Mesenchymal stem cell (in vitro differentiated cells and primary cell): ENCODE results near the gene SMIM20.

ENCODE experiments used
- DNase-seq: peaks from one replicate; pipeline ENCODE4 v3.0.0-alpha.2; 2013
- H2AFZ ChIP-seq: one replicate; pipeline ENCODE4 v1.6.1; 2013; ENCODE audit warnings: low read depth, mild to moderate bottlenecking, control low read depth, inconsistent platforms, low read length, moderate library complexity
- H2AK5ac ChIP-seq: 2 replicates; pipeline ENCODE4 v1.6.1; 2013; ENCODE audit warnings: low read length, moderate library complexity, mild to moderate bottlenecking, inconsistent platforms; ENCODE audit not compliant: severe bottlenecking
- H2BK120ac ChIP-seq: one replicate; pipeline ENCODE4 v1.6.1; 2013; ENCODE audit warnings: low read depth, mild to moderate bottlenecking, inconsistent platforms, low read length, moderate library complexity
- H2BK12ac ChIP-seq, 2 experiments: one replicate each; pipeline ENCODE4 v1.6.1; 2013; ENCODE audit warnings: inconsistent platforms in 2 of 2, low read length in 2 of 2, mild to moderate bottlenecking in 2 of 2, moderate library complexity in 2 of 2, control low read depth in 1 of 2
- H2BK15ac ChIP-seq: one replicate; pipeline ENCODE4 v1.6.1; 2013; ENCODE audit warnings: mild to moderate bottlenecking, low read depth, inconsistent platforms; ENCODE audit not compliant: poor library complexity, severe bottlenecking
- H2BK5ac ChIP-seq: 2 replicates; pipeline ENCODE4 v1.6.1; 2013; ENCODE audit warnings: low read depth, mild to moderate bottlenecking, low read length, control low read depth, inconsistent platforms; ENCODE audit not compliant: poor library complexity, severe bottlenecking
- H3K14ac ChIP-seq, 2 experiments: one replicate each; pipeline ENCODE4 v1.6.1; 2013; ENCODE audit warnings: inconsistent platforms in 2 of 2, low read length in 2 of 2, control low read depth in 1 of 2, mild to moderate bottlenecking in 1 of 2, moderate library complexity in 1 of 2
- H3K18ac ChIP-seq, 2 experiments: one replicate each; pipeline ENCODE4 v1.6.1; 2013; ENCODE audit warnings: inconsistent platforms in 2 of 2, low read length in 2 of 2, control low read depth in 1 of 2, low read depth in 1 of 2, mild to moderate bottlenecking in 1 of 2
- H3K23ac ChIP-seq, 2 experiments: one replicate each; pipeline ENCODE4 v1.6.1; 2013; ENCODE audit warnings: inconsistent platforms in 2 of 2, low read length in 2 of 2, mild to moderate bottlenecking in 2 of 2, moderate library complexity in 2 of 2, control low read depth in 1 of 2
- H3K27ac ChIP-seq: 2 replicates; pipeline ENCODE4 v1.5.1; 2013; ENCODE audit warnings: mild to moderate bottlenecking, moderate library complexity, low read length, control low read depth, inconsistent platforms; ENCODE audit not compliant: poor library complexity, severe bottlenecking
- H3K27me3 ChIP-seq, 2 experiments: 2 replicates each; pipeline versions ENCODE4 v1.6.1 to v1.7.0; 2013; ENCODE audit warnings: low read length in 2 of 2, mild to moderate bottlenecking in 2 of 2, moderate library complexity in 2 of 2, control low read depth in 1 of 2, inconsistent platforms in 1 of 2; ENCODE audit not compliant: control insufficient read depth in 1 of 2, insufficient read depth in 1 of 2
- H3K36me3 ChIP-seq, 2 experiments: 2 replicates each; pipeline versions ENCODE4 v1.6.1 to v1.7.0; 2013; ENCODE audit warnings: low read length in 2 of 2, control low read depth in 1 of 2, inconsistent platforms in 1 of 2, low read depth in 1 of 2, mild to moderate bottlenecking in 1 of 2; ENCODE audit not compliant: insufficient read depth in 2 of 2, control insufficient read depth in 1 of 2
- H3K4ac ChIP-seq, 2 experiments: one replicate each; pipeline ENCODE4 v1.6.1; 2013; ENCODE audit warnings: inconsistent platforms in 2 of 2, low read length in 2 of 2, mild to moderate bottlenecking in 2 of 2, moderate library complexity in 2 of 2, control low read depth in 1 of 2, low read depth in 1 of 2
- H3K4me1 ChIP-seq: 2 replicates; pipeline ENCODE4 v1.6.1; 2013; ENCODE audit warnings: low read depth, low read length, control low read depth; ENCODE audit not compliant: control insufficient read depth, insufficient read depth
- H3K4me2 ChIP-seq: 2 replicates; pipeline ENCODE4 v1.6.1; 2013; ENCODE audit warnings: low read length, mild to moderate bottlenecking, inconsistent platforms; ENCODE audit not compliant: poor library complexity, severe bottlenecking
- H3K4me3 ChIP-seq, 2 experiments: 2 replicates each; pipeline versions ENCODE4 v1.5.1 to v1.7.0; 2013; ENCODE audit warnings: low read length in 2 of 2, mild to moderate bottlenecking in 2 of 2, control low read depth in 1 of 2, low read depth in 1 of 2; ENCODE audit not compliant: insufficient read depth in 1 of 2
- H3K79me1 ChIP-seq: replicated peaks from 2 replicates; pipeline ENCODE4 v1.6.1; 2013; ENCODE audit warnings: mild to moderate bottlenecking, control low read depth, low read length, inconsistent platforms; ENCODE audit not compliant: poor library complexity, severe bottlenecking
- H3K9ac ChIP-seq: 2 replicates; pipeline ENCODE4 v1.7.0; 2013; ENCODE audit warnings: mild to moderate bottlenecking, low read length, moderate library complexity
- H3K9me3 ChIP-seq: 2 replicates; pipeline ENCODE4 v1.7.0; 2013; ENCODE audit warnings: mild to moderate bottlenecking, low read length; ENCODE audit not compliant: control insufficient read depth
- H4K8ac ChIP-seq: one replicate; pipeline ENCODE4 v1.6.1; 2013; ENCODE audit warnings: inconsistent platforms, mild to moderate bottlenecking, low read length, moderate library complexity
- H4K91ac ChIP-seq: one replicate; pipeline ENCODE4 v1.6.1; 2013; ENCODE audit warnings: mild to moderate bottlenecking, low read length, inconsistent platforms
- WGBS: methylation state at CpG from one replicate; pipeline ENCODE4 v1.1.7; 2013; ENCODE audit warnings: mixed read lengths; 5-methylcytosine and 5-hydroxymethylcytosine counted together

SMIM20 gene

GRCh38 chr4:25926462-25926861 lies 12.4 kb downstream of the SMIM20 start:
- H3K79me1 ChIP-seq: peaks cover 19% of the 10 kb centered on the region
- no peaks in the 10 kb centered on the region for H3K9me3 ChIP-seq
- H3K14ac ChIP-seq: no peak overlapping the region
- H2BK15ac ChIP-seq: no peak overlapping the region
- no peak overlapping the region for H4K91ac ChIP-seq
- no peak overlapping the region for H4K8ac ChIP-seq
- no peak overlapping the region for H2BK12ac ChIP-seq
- H3K23ac ChIP-seq: no peak overlapping the region
- H2AK5ac ChIP-seq: no peak overlapping the region
- no peak overlapping the region for H3K4me3 ChIP-seq
- no peaks in the 10 kb centered on the region for H3K4me1 ChIP-seq
- H3K27ac ChIP-seq: no peak overlapping the region
- DNase-seq: no peak
- no peak overlapping the region for H2BK5ac ChIP-seq
- no peak overlapping the region for H3K4me2 ChIP-seq
- H3K36me3 ChIP-seq: peaks cover 7 to 10% of the 10 kb centered on the region in 2 experiments
- H3K27me3 ChIP-seq: no peaks in the 10 kb centered on the region
- WGBS: 83% methylated on average over 2 of the region's 2 CpGs
- no peak overlapping the region for H2BK120ac ChIP-seq
- H3K9ac ChIP-seq: no peak overlapping the region
- no peak overlapping the region for H2AFZ ChIP-seq
- no peak overlapping the region for H3K18ac ChIP-seq
- no peak overlapping the region for H3K4ac ChIP-seq

- H3K79me1 ChIP-seq: peaks cover 16% of the 10 kb centered on the region
- no peak overlapping the region for H2BK12ac ChIP-seq
- no peak overlapping the region for H3K14ac ChIP-seq
- no peak overlapping the region for H3K9ac ChIP-seq
- DNase-seq: no peak
- H3K4me2 ChIP-seq: no peak overlapping the region
- no peak overlapping the region for H3K27ac ChIP-seq
- 97% methylated on average over 7 of the region's 10 CpGs for WGBS
- no peak overlapping the region for H3K18ac ChIP-seq
- H3K23ac ChIP-seq: no peak overlapping the region
- H2AFZ ChIP-seq: no peak overlapping the region
- H2BK5ac ChIP-seq: no peak overlapping the region
- H4K8ac ChIP-seq: no peak overlapping the region
- no peak overlapping the region for H3K4ac ChIP-seq
- H4K91ac ChIP-seq: no peak overlapping the region
- no peak overlapping the region for H2AK5ac ChIP-seq
- H3K27me3 ChIP-seq: no peaks in the 10 kb centered on the region
- no peaks in the 10 kb centered on the region for H3K4me1 ChIP-seq
- H3K4me3 ChIP-seq: no peak overlapping the region
- H2BK15ac ChIP-seq: no peak overlapping the region
- no peaks in the 10 kb centered on the region for H3K9me3 ChIP-seq
- no peak overlapping the region for H2BK120ac ChIP-seq
- peaks cover 1 to 4% of the 10 kb centered on the region in 2 experiments for H3K36me3 ChIP-seq
These were observed 13.6 kb downstream of the SMIM20 start for GRCh38 chr4:25927361-25928195.

DNA sequence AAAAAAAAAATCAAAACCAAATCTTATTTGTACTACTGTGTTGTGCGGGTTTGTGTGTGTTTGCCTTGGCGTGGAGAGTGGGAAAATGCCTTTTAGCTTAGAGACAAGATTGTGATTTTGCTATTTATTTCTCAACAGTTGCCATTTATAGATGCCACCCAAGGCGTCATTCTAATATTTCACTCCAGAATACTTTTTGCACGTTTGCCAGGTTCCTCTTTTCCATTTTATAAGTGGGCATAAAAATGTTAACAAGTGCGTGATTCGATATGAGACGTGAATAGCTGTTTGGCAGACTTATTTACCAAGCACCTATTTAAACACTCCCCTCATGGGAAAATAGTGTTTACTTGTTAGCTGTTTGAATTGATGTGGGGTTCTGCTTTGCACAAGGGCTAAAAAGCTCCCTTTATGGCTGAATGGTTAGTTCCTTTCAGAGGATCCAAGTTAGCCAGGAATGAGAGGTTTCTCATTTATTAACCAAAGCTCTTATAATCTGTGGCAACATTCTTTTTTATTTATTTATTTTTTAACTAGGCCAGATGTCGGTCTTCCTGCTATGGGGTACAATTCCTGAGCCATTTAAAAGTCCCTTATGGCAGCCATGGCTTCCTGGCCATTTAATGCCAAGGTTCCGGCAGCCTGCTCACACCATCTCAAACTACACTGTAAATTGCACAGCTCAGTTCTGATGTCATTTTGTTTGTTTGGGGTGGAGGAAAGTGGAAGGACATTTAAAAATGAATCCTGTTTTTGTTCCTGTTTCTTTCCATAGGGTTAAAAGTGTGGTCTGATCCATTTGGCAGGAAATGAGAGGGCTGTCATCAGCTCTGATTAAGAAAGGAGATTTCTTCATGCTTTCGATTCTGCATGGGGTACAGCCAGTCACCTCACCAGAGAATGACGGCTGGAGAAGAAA lies 14.6 kb downstream of the SMIM20 start:
- Histone ChIP-seq H2AK5ac (no peak overlapping the region), H2BK5ac (no peak overlapping the region), H2AFZ (no peak overlapping the region), H3K27ac (no peak overlapping the region), H4K91ac (no peak overlapping the region), H3K18ac (no peak overlapping the region), H3K4me2 (no peak overlapping the region), H4K8ac (no peak overlapping the region), H3K4ac (no peak overlapping the region), H3K23ac (no peak overlapping the region), H2BK120ac (no peak overlapping the region), H2BK15ac (no peak overlapping the region), H2BK12ac (no peak overlapping the region), H3K79me1 (peaks cover 7% of the 10 kb centered on the region), H3K4me3 (peak overlapping the region in 1 of 2 experiments; percentile 64), H3K4me1 (no peaks in the 10 kb centered on the region), H3K9ac (peak overlapping the region; percentile 64), H3K36me3 (no peaks in the 10 kb centered on the region), H3K14ac (no peak overlapping the region), H3K27me3 (no peaks in the 10 kb centered on the region), H3K9me3 (no peaks in the 10 kb centered on the region)
- WGBS: 76% methylated on average over 2 of the region's 11 CpGs
- no peak for DNase-seq

DNA sequence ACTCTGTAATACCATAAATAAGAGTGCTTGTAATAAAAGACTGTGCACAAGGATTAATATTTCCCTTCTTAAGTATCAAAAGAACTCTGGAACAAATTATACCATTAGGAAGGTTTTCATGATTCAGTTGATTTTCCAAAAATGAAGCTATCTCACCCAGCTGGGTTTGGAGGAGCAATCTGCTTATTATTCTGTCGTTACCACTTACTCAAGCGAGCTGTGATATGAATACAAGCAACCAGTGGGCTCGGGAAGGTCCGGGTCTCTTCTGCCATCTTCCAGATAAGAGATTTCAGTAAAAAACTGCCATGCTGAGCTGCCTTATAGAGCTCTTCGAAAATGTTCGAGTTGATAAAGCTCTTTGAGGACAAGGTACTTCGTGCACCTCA lies 15.3 kb downstream of the SMIM20 start:
- no peak overlapping the region for H3K23ac ChIP-seq
- no peak overlapping the region for H4K91ac ChIP-seq
- no peaks in the 10 kb centered on the region for H3K4me1 ChIP-seq
- H3K4me3 ChIP-seq: peak overlapping the region in 1 of 2 experiments; percentile 64
- no peaks in the 10 kb centered on the region for H3K9me3 ChIP-seq
- H3K36me3 ChIP-seq: no peaks in the 10 kb centered on the region
- WGBS: 97% methylated on average over 6 of the region's 7 CpGs
- no peak overlapping the region for H2BK5ac ChIP-seq
- peaks cover 0 to 4% of the 10 kb centered on the region in 2 experiments for H3K27me3 ChIP-seq
- no peak overlapping the region for H2AFZ ChIP-seq
- H2BK15ac ChIP-seq: no peak overlapping the region
- no peak overlapping the region for H4K8ac ChIP-seq
- no peak overlapping the region for H3K4ac ChIP-seq
- no peak overlapping the region for H2BK120ac ChIP-seq
- H3K27ac ChIP-seq: no peak overlapping the region
- H2BK12ac ChIP-seq: no peak overlapping the region
- no peak for DNase-seq
- no peak overlapping the region for H3K4me2 ChIP-seq
- no peak overlapping the region for H2AK5ac ChIP-seq
- no peak overlapping the region for H3K18ac ChIP-seq
- no peak overlapping the region for H3K14ac ChIP-seq
- peak overlapping the region; percentile 64 for H3K9ac ChIP-seq
- peaks cover 3% of the 10 kb centered on the region for H3K79me1 ChIP-seq
